Astrocyte (in vitro differentiated cells and primary cell): ENCODE data around the gene LRIF1.

ENCODE experiments used
- EZH2 ChIP-seq: IDR thresholded peaks from 2 replicates; pipeline ENCODE4 v1.6.1; 2012; ENCODE audit warnings: mild to moderate bottlenecking, low read length, inconsistent platforms; ENCODE audit not compliant: insufficient read depth
- TF ChIP-seq, protein P1 (sequence below): IDR thresholded peaks from 2 replicates; pipeline ENCODE4 v1.5.1; 2011; ENCODE audit warnings: low read depth, mild to moderate bottlenecking, inconsistent platforms, low read length, moderate library complexity; ENCODE audit not compliant: insufficient read depth

GRCh38 chr1:110960777-110961420 lies 2.8 kb downstream of the LRIF1 start:
- TF ChIP-seq, protein P1, sequence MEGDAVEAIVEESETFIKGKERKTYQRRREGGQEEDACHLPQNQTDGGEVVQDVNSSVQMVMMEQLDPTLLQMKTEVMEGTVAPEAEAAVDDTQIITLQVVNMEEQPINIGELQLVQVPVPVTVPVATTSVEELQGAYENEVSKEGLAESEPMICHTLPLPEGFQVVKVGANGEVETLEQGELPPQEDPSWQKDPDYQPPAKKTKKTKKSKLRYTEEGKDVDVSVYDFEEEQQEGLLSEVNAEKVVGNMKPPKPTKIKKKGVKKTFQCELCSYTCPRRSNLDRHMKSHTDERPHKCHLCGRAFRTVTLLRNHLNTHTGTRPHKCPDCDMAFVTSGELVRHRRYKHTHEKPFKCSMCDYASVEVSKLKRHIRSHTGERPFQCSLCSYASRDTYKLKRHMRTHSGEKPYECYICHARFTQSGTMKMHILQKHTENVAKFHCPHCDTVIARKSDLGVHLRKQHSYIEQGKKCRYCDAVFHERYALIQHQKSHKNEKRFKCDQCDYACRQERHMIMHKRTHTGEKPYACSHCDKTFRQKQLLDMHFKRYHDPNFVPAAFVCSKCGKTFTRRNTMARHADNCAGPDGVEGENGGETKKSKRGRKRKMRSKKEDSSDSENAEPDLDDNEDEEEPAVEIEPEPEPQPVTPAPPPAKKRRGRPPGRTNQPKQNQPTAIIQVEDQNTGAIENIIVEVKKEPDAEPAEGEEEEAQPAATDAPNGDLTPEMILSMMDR: no peak
- TF ChIP-seq EZH2: no peak
